HepG2 (cell line): Measurements from ENCODE around the gene AMBRA1. TPM values are rescaled to one million over a fixed set of nuclear protein-coding genes. Genes with fewer than 3 reads are reported as not detected.
A peak's percentile ranks its signal among the peaks of the same experiment; 100 is the strongest.

ENCODE experiments used
- HCFC1 ChIP-seq: fragments of 150-350 bp; IDR thresholded peaks from 2 replicates; pipeline ENCODE4 v1.6.1; 2014; ENCODE audit warnings: low read depth, low read length
- ZNF142 ChIP-seq: sonication (generic); formaldehyde crosslinking; IDR thresholded peaks from 2 replicates; pipeline ENCODE4 v1.4.0; 2020; ENCODE audit warnings: missing genetic modification reagents
- ZNF17 ChIP-seq: sonication (generic); formaldehyde crosslinking; IDR thresholded peaks from 2 replicates; pipeline ENCODE4 v1.5.0; 2020; ENCODE audit warnings: mild to moderate bottlenecking, missing genetic modification reagents
- ZNF484 ChIP-seq: sonication (generic); formaldehyde crosslinking; IDR thresholded peaks from 2 replicates; pipeline ENCODE4 v1.5.1; 2020; ENCODE audit warnings: mild to moderate bottlenecking, low read depth, missing genetic modification reagents, borderline replicate concordance
- ZNF709 ChIP-seq: sonication (generic); formaldehyde crosslinking; IDR thresholded peaks from 2 replicates; pipeline ENCODE4 v1.5.0; 2020; ENCODE audit warnings: mild to moderate bottlenecking, missing genetic modification reagents
- polyA plus RNA-seq, 8 experiments: library from polyadenylated mRNA; depleted of rRNA in 3 of 8; stranded (reverse) in 7 of 8; unstranded in 1 of 8; fragments of >200 nt; fragmentation: Illumina TruSeq in 4 of 8; extraction: Trizol in 4 of 8; gene quantifications; 2 replicates each; pipeline versions ENCODE4 v1.2.1 to v1.2.3, GENCODE V29; 2011 to 2016; ENCODE audit warnings: low read depth in 4 of 8, missing spikeins in 1 of 8, mixed read lengths in 1 of 8; ENCODE audit not compliant: insufficient read depth in 1 of 8
- total RNA-seq, 5 experiments: library from RNA; depleted of rRNA; stranded (reverse); fragments of >200 nt; fragmentation: Illumina TruSeq; extraction: Trizol; gene quantifications; 2 replicates each; pipeline ENCODE4 v1.2.3, GENCODE V29; 2016; ENCODE audit warnings: low read depth in 1 of 5

The AMBRA1 gene
- total and polyA plus RNA-seq, 2 of the 13 experiments (the other 11 are each of a cell fraction or from before 2014, with no cell fraction given), result 15.7 to 26.0 TPM

GRCh38 chr11:46380340-46381047 lies 213.3 kb downstream of the AMBRA1 start (continued):
- TF ChIP-seq ZNF142, result 0 out of 2 replicates have a peak, but pooled peaks have one; percentile 33
- TF ChIP-seq ZNF17, result no peak
- no peak for TF ChIP-seq HCFC1
- TF ChIP-seq ZNF709 (CRISPR knock-in tag), result no peak; the same call in 1 of the 2 replicates
- TF ChIP-seq ZNF484 (CRISPR knock-in tag), result no peak
